ENCODE data around the gene C10orf53.

The C10orf53 gene

GRCh38 chr10:49745756-49746155 lies 66.3 kb downstream of the C10orf53 start:
- Mint-ChIP-seq H3K4me1 (no peaks in the 10 kb centered on the region), H3K27me3 (no peaks in the 10 kb centered on the region), H3K27ac (no peak overlapping the region), H3K36me3 (ENCODE audit: low read depth) (no peaks in the 10 kb centered on the region), H3K4me3 (no peak overlapping the region), H3K9me3 (peaks cover 4% of the 10 kb centered on the region)
- no peak for DNase-seq
- no peak for ATAC-seq

GRCh38 chr10:49746626-49747302 lies 67.3 kb downstream of the C10orf53 start:
- Mint-ChIP-seq H3K27ac (no peak overlapping the region), H3K4me3 (no peak overlapping the region), H3K4me1 (no peaks in the 10 kb centered on the region), H3K9me3 (peaks cover 4% of the 10 kb centered on the region), H3K36me3 (ENCODE audit: low read depth) (no peaks in the 10 kb centered on the region), H3K27me3 (no peaks in the 10 kb centered on the region)
- ATAC-seq (no peak), DNase-seq (no peak)
